Fibroblast of lung (primary cell): ENCODE data around the gene INHBC.
A peak's percentile ranks its signal among the peaks of the same experiment; 100 is the strongest.

Source experiments
- CTCF ChIP-seq, 2 donors: IDR thresholded peaks in 1 of 2; conservative IDR thresholded peaks in 1 of 2; 1 replicate in 1 of 2; 2 replicates in 1 of 2; pipeline ENCODE4 v1.5.1; 2011 to 2012; ENCODE audit warnings: low read length in 2 of 2, control low read depth in 1 of 2, inconsistent platforms in 1 of 2, low read depth in 1 of 2, mild to moderate bottlenecking in 1 of 2
- EZH2 ChIP-seq: IDR thresholded peaks from 2 replicates; pipeline ENCODE4 v1.5.1; 2012; ENCODE audit warnings: low read length, control low read depth, mild to moderate bottlenecking; ENCODE audit errors: missing control alignments

- TF ChIP-seq EZH2 (no peak), CTCF (conservative IDR thresholded peaks at IDR 0.05 in 1 of 2, IDR thresholded peaks at IDR 0.05 in 1 of 2; ENCODE audit: low read depth in 1 of 2, low read length in 2 of 2) (peak in 1 of 2 donors; percentile 19)
These were observed 57.1 kb downstream of the INHBC start for GRCh38 chr12:57491393-57492280.
